K562 (cell line): ENCODE measurements around the gene MARS1. TPM values are rescaled to one million over a fixed set of nuclear protein-coding genes. Genes with fewer than 3 reads are reported as not detected.

Source experiments
- ARID1B ChIP-seq: fragments of 450-650 bp; IDR thresholded peaks from 2 replicates; pipeline ENCODE4 v1.6.1; 2016; ENCODE audit warnings: antibody characterized with exemption, mild to moderate bottlenecking, inconsistent platforms
- DPF2 ChIP-seq: fragments of 450-650 bp; IDR thresholded peaks from 2 replicates; pipeline ENCODE4 v1.6.1; 2016
- ETS2 ChIP-seq: IDR thresholded peaks from 2 replicates; pipeline ENCODE4 v1.6.1; 2016; ENCODE audit warnings: borderline replicate concordance, missing genetic modification characterization, mild to moderate bottlenecking, moderate library complexity, missing compliant biosample characterization; ENCODE audit not compliant: poor library complexity, severe bottlenecking
- HDAC1 ChIP-seq, 2 experiments: fragments of 450-650 bp; IDR thresholded peaks; 2 replicates each; pipeline ENCODE4 v1.6.1; 2016 to 2017; ENCODE audit warnings: inconsistent platforms in 1 of 2, mild to moderate bottlenecking in 1 of 2, moderate library complexity in 1 of 2
- HNRNPH1 ChIP-seq: fragments of 200-400 bp; formaldehyde crosslinking; optimal IDR thresholded peaks from 2 replicates; pipeline ENCODE3; 2017; ENCODE audit warnings: low read depth, mild to moderate bottlenecking, low read length, moderate library complexity
- IRF2 ChIP-seq: sonication (generic); formaldehyde crosslinking; IDR thresholded peaks from 2 replicates; pipeline ENCODE4 v1.8.1; 2022; ENCODE audit warnings: mild to moderate bottlenecking, missing genetic modification reagents
- KDM2B ChIP-seq: fragments of 250-450 bp; sonication (Bioruptor Pico); IDR thresholded peaks from 2 replicates; pipeline ENCODE4 v1.8.0; 2021; ENCODE audit warnings: mild to moderate bottlenecking, moderate library complexity
- KDM4B ChIP-seq, 2 experiments: fragments of 450-650 bp in 1 of 2; sonication (generic) in 1 of 2; IDR thresholded peaks; 2 replicates each; pipeline ENCODE4 v1.6.1; 2016 to 2017; ENCODE audit warnings: borderline replicate concordance in 2 of 2, antibody characterized with exemption in 1 of 2, low read depth in 1 of 2, mild to moderate bottlenecking in 1 of 2
- NEUROD1 ChIP-seq: fragments of 150-350 bp; IDR thresholded peaks from 2 replicates; pipeline ENCODE4 v1.6.1; 2014; ENCODE audit warnings: borderline replicate concordance, low read length, low read depth; ENCODE audit not compliant: partially characterized antibody
- NONO ChIP-seq, 2 experiments: fragments of 200-400 bp in 1 of 2; fragments of 450-650 bp in 1 of 2; formaldehyde crosslinking in 1 of 2; IDR thresholded peaks; 2 replicates each; pipeline ENCODE4 v1.6.1; 2017; ENCODE audit warnings: low read depth in 2 of 2, mild to moderate bottlenecking in 2 of 2, moderate library complexity in 2 of 2, low read length in 1 of 2
- POLR2B ChIP-seq: fragments of 450-650 bp; IDR thresholded peaks from 2 replicates; pipeline ENCODE4 v1.6.1; 2018; ENCODE audit warnings: low read depth; ENCODE audit not compliant: partially characterized antibody
- RCOR1 ChIP-seq, 2 experiments: IDR thresholded peaks; 2 replicates each; pipeline ENCODE4 v1.6.1; 2012; ENCODE audit warnings: low read depth in 2 of 2, low read length in 2 of 2, borderline replicate concordance in 1 of 2, improper control_type of control experiment in 1 of 2
- SIN3A ChIP-seq, 2 experiments: fragments of 150-350 bp in 1 of 2; IDR thresholded peaks; 2 replicates each; pipeline ENCODE4 v1.6.1; 2011 to 2016; ENCODE audit warnings: borderline replicate concordance in 2 of 2, low read depth in 2 of 2, low read length in 2 of 2, mild to moderate bottlenecking in 2 of 2, moderate library complexity in 2 of 2; ENCODE audit not compliant: control insufficient read depth in 1 of 2
- ZFPM2 ChIP-seq: fragments of 250-450 bp; sonication (Bioruptor Pico); IDR thresholded peaks from 2 replicates; pipeline ENCODE4 v1.5.1; 2022; ENCODE audit warnings: mild to moderate bottlenecking
- ZNF75A ChIP-seq: fragments of 450-650 bp; formaldehyde crosslinking; IDR thresholded peaks from 2 replicates; pipeline ENCODE4 v1.4.0; 2020; ENCODE audit warnings: mild to moderate bottlenecking
- polyA plus RNA-seq, 8 experiments: library from polyadenylated mRNA; depleted of rRNA in 4 of 8; stranded (reverse) in 5 of 8; unstranded in 3 of 8; fragments of >200 nt; fragmentation: Nextera tagmentation in 2 of 8; fragmentation: Illumina TruSeq in 1 of 8; extraction: Ambion mirVana in 2 of 8; extraction: Trizol in 1 of 8; gene quantifications; 2 replicates each; pipeline versions ENCODE4 v1.2.1 to v1.2.3, GENCODE V29; 2011 to 2014; ENCODE audit warnings: inconsistent platforms in 1 of 8, missing spikeins in 1 of 8
- total RNA-seq, 7 experiments: library from RNA; depleted of rRNA in 6 of 7; stranded (reverse); fragments of >200 nt in 6 of 7; fragmentation: Illumina TruSeq in 2 of 7; extraction: Trizol in 2 of 7; gene quantifications; 2 replicates each; pipeline versions ENCODE4 v1.2.1 to v1.2.3, GENCODE V29; 2011 to 2021; ENCODE audit warnings: low replicate concordance in 1 of 7
- TF ChIP-seq, protein P1 (sequence below): sonication (generic); formaldehyde crosslinking; IDR thresholded peaks from 2 replicates; pipeline ENCODE4 v1.8.0; 2022; ENCODE audit warnings: mild to moderate bottlenecking, missing genetic modification reagents
- TF ChIP-seq, protein P2 (sequence below): fragments of 250-450 bp; sonication (Bioruptor Pico); IDR thresholded peaks from 2 replicates; pipeline ENCODE4 v1.9.0; 2021; ENCODE audit warnings: mild to moderate bottlenecking, inconsistent platforms

Gene MARS1
- total and polyA plus RNA-seq, 9 of the 15 experiments (the other 6 are each of a cell fraction or from before 2014, with no cell fraction given) = 117 to 382 (median 220) TPM

DNA sequence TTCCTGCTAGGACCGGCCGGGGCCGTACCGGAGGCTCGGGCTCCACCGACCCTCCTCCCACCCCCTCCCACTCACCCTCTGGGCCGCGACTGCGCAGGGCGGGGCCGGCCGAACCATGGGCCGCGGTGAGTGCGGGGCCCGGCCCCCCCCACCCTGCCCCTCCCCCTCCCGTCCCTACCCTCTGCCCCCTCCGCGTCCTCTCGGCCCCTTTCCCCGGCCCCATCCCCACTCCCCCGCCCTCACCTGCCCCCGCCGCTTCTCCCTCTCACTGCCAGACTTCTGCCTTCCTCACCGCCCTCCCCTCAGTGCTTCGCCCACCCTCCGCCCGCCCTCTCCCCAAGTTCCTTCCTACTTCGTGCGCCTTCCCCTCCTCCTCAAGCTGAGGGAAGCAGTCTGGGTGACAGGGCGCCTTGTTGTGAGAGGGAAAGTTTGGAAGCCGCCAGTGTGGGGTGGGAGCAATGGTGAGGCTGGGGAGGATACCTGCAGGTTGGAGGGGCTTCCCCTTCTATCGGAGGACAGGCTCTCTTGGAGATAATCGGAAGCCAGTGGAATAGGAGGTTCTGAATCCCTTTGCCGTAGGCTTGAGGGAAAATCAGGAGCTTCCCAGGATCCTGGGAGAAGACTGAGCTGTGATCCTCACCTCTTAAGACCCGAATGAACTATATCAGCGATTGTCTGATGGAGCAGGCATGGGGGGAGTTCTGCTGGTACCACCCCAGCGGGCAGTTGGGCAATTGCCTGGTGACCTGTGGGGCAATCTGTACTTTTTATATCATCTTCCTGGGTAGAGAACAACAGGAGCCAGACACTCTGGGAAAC, 35.2 kb downstream of the MARS1 start (continued):
- TF ChIP-seq NONO (IDR thresholded peaks at IDR 0.05; ENCODE audit: low read depth in 2 of 2, low read length in 1 of 2) (0 out of 4 replicates have a peak, but pooled peaks of 1 of the 2 experiments have one; percentile 7), ETS2 (no peak), HDAC1 (IDR thresholded peaks at IDR 0.05) (0 out of 4 replicates have a peak, but pooled peaks of 1 of the 2 experiments have one; percentile 36), POLR2B (peak; percentile 67), ZNF75A (CRISPR knock-in tag) (no peak), DPF2 (0 out of 2 replicates have a peak, but pooled peaks have one; percentile 30), IRF2 (CRISPR knock-in tag) (no peak), SIN3A (IDR thresholded peaks at IDR 0.05; ENCODE audit: borderline replicate concordance in 2 of 2, control insufficient read depth in 1 of 2, low read depth in 2 of 2, low read length in 2 of 2) (peak; percentile 18 to 20; a peak in 1 of 4 replicates), KDM4B (IDR thresholded peaks at IDR 0.05; ENCODE audit: borderline replicate concordance in 2 of 2, low read depth in 1 of 2) (peak in 1 of 2 experiments; percentile 24; a peak in 1 of 4 replicates), ARID1B (0 out of 2 replicates have a peak, but pooled peaks have one; percentile 23), ZFPM2 (CRISPR knock-in tag) (no peak), HNRNPH1 (no peak), RCOR1 (IDR thresholded peaks at IDR 0.05; ENCODE audit: borderline replicate concordance in 1 of 2, low read depth in 2 of 2, low read length in 2 of 2) (peak in 1 of 2 experiments; percentile 4; a peak in 1 of 4 replicates), NEUROD1 (no peak), KDM2B (CRISPR knock-in tag) (no peak)
- TF ChIP-seq, protein P1, sequence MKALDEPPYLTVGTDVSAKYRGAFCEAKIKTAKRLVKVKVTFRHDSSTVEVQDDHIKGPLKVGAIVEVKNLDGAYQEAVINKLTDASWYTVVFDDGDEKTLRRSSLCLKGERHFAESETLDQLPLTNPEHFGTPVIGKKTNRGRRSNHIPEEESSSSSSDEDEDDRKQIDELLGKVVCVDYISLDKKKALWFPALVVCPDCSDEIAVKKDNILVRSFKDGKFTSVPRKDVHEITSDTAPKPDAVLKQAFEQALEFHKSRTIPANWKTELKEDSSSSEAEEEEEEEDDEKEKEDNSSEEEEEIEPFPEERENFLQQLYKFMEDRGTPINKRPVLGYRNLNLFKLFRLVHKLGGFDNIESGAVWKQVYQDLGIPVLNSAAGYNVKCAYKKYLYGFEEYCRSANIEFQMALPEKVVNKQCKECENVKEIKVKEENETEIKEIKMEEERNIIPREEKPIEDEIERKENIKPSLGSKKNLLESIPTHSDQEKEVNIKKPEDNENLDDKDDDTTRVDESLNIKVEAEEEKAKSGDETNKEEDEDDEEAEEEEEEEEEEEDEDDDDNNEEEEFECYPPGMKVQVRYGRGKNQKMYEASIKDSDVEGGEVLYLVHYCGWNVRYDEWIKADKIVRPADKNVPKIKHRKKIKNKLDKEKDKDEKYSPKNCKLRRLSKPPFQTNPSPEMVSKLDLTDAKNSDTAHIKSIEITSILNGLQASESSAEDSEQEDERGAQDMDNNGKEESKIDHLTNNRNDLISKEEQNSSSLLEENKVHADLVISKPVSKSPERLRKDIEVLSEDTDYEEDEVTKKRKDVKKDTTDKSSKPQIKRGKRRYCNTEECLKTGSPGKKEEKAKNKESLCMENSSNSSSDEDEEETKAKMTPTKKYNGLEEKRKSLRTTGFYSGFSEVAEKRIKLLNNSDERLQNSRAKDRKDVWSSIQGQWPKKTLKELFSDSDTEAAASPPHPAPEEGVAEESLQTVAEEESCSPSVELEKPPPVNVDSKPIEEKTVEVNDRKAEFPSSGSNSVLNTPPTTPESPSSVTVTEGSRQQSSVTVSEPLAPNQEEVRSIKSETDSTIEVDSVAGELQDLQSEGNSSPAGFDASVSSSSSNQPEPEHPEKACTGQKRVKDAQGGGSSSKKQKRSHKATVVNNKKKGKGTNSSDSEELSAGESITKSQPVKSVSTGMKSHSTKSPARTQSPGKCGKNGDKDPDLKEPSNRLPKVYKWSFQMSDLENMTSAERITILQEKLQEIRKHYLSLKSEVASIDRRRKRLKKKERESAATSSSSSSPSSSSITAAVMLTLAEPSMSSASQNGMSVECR (CRISPR knock-in tag) = no peak; the same call in 1 of the 2 replicates
- TF ChIP-seq, protein P2, sequence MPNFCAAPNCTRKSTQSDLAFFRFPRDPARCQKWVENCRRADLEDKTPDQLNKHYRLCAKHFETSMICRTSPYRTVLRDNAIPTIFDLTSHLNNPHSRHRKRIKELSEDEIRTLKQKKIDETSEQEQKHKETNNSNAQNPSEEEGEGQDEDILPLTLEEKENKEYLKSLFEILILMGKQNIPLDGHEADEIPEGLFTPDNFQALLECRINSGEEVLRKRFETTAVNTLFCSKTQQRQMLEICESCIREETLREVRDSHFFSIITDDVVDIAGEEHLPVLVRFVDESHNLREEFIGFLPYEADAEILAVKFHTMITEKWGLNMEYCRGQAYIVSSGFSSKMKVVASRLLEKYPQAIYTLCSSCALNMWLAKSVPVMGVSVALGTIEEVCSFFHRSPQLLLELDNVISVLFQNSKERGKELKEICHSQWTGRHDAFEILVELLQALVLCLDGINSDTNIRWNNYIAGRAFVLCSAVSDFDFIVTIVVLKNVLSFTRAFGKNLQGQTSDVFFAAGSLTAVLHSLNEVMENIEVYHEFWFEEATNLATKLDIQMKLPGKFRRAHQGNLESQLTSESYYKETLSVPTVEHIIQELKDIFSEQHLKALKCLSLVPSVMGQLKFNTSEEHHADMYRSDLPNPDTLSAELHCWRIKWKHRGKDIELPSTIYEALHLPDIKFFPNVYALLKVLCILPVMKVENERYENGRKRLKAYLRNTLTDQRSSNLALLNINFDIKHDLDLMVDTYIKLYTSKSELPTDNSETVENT (CRISPR knock-in tag) = no peak
